Kidney epithelial cell (primary cell): ENCODE measurements around the gene PTPRD. TPM values are rescaled to one million over a fixed set of nuclear protein-coding genes. Genes with fewer than 3 reads are reported as not detected.
"Not testable (repeated sequence)": the region's sequence is repeated elsewhere in the genome, so short reads cannot be mapped to it uniquely, and the experiment has no call there.

Source experiments
- DNase-seq: peaks from one replicate; pipeline ENCODE4 v3.0.0-alpha.2; 2010; ENCODE audit warnings: low read depth
- H3K27me3 ChIP-seq: 2 replicates; pipeline ENCODE4 v1.6.0; 2011; ENCODE audit warnings: low read length; ENCODE audit not compliant: control insufficient read depth, insufficient read depth
- H3K36me3 ChIP-seq: 2 replicates; pipeline ENCODE4 v1.5.1; 2011; ENCODE audit warnings: low read length; ENCODE audit not compliant: control insufficient read depth, insufficient read depth
- H3K4me3 ChIP-seq: 2 replicates; pipeline ENCODE4 v1.5.1; 2011; ENCODE audit warnings: low read depth, mild to moderate bottlenecking, control low read depth, low read length
- CTCF ChIP-seq: IDR thresholded peaks from 2 replicates; pipeline ENCODE4 v1.5.1; 2011; ENCODE audit warnings: mild to moderate bottlenecking, moderate library complexity, low read length, control low read depth, inconsistent platforms; ENCODE audit not compliant: insufficient read depth, poor library complexity, severe bottlenecking
- total RNA-seq: library from RNA; depleted of rRNA; stranded (reverse); fragments of >200 nt; gene quantifications from 2 replicates; pipeline ENCODE4 v1.2.3, GENCODE V29; 2015

PTPRD gene
- total RNA-seq, 1 donor from 2014 or later: 18.8 TPM

GRCh38 chr9:10534850-10535249 is 78.0 kb downstream of the PTPRD start:
- no peak for TF ChIP-seq CTCF
- Histone ChIP-seq H3K4me3 (no peak overlapping the region), H3K36me3 (no peaks in the 10 kb centered on the region), H3K27me3 (no peaks in the 10 kb centered on the region)
- no peak for DNase-seq

- peak; percentile 15 for TF ChIP-seq CTCF
- DNase-seq: no peak
- Histone ChIP-seq H3K27me3 (no peaks in the 10 kb centered on the region), H3K4me3 (no peak overlapping the region), H3K36me3 (no peaks in the 10 kb centered on the region)
These were observed 86.8 kb downstream of the PTPRD start for GRCh38 chr9:10525972-10526371.

- DNase-seq: no peak
- TF ChIP-seq CTCF: no peak
- Histone ChIP-seq H3K27me3 (no peaks in the 10 kb centered on the region), H3K36me3 (no peaks in the 10 kb centered on the region), H3K4me3 (no peak overlapping the region)
These were observed 89.6 kb downstream of the PTPRD start for GRCh38 chr9:10523164-10523563.

- DNase-seq: no peak
- no peaks in the 10 kb centered on the region for H3K36me3 ChIP-seq
These were observed 100.7 kb downstream of the PTPRD start for GRCh38 chr9:10512144-10512543.

GRCh38 chr9:10488937-10489336 is 123.9 kb downstream of the PTPRD start:
- Histone ChIP-seq H3K27me3 (no peaks in the 10 kb centered on the region), H3K4me3 (no peak overlapping the region), H3K36me3 (no peaks in the 10 kb centered on the region)
- DNase-seq: no peak
- no peak for TF ChIP-seq CTCF

More at GRCh38 chr9:10512144-10512543, 100.7 kb downstream of the PTPRD start:
- no peaks in the 10 kb centered on the region for H3K27me3 ChIP-seq
- H3K4me3 ChIP-seq: no peak overlapping the region
- TF ChIP-seq CTCF: no peak

GRCh38 chr9:10479172-10479571 is 133.6 kb downstream of the PTPRD start:
- no peaks in the 10 kb centered on the region for H3K36me3 ChIP-seq
- peak; percentile 35 for TF ChIP-seq CTCF
- DNase-seq: no peak
- no peaks in the 10 kb centered on the region for H3K27me3 ChIP-seq
- H3K4me3 ChIP-seq: no peak overlapping the region

GRCh38 chr9:10449201-10449617 is 163.6 kb downstream of the PTPRD start:
- DNase-seq, H3K36me3 ChIP-seq, H3K27me3 ChIP-seq, H3K4me3 ChIP-seq: not testable (repeated sequence)
